K562 (cell line): ENCODE measurements around the gene COX6B2. TPM values are rescaled to one million over a fixed set of nuclear protein-coding genes. Genes with fewer than 3 reads are reported as not detected.

ENCODE experiments used
- polyA plus RNA-seq, 8 experiments: library from polyadenylated mRNA; depleted of rRNA in 4 of 8; stranded (reverse) in 5 of 8; unstranded in 3 of 8; fragments of >200 nt; fragmentation: Nextera tagmentation in 2 of 8; fragmentation: Illumina TruSeq in 1 of 8; extraction: Ambion mirVana in 2 of 8; extraction: Trizol in 1 of 8; gene quantifications; 2 replicates each; pipeline versions ENCODE4 v1.2.1 to v1.2.3, GENCODE V29; 2011 to 2014; ENCODE audit warnings: inconsistent platforms in 1 of 8, missing spikeins in 1 of 8
- total RNA-seq, 7 experiments: library from RNA; depleted of rRNA in 6 of 7; stranded (reverse); fragments of >200 nt in 6 of 7; fragmentation: Illumina TruSeq in 2 of 7; extraction: Trizol in 2 of 7; gene quantifications; 2 replicates each; pipeline versions ENCODE4 v1.2.1 to v1.2.3, GENCODE V29; 2011 to 2021; ENCODE audit warnings: low replicate concordance in 1 of 7

The COX6B2 gene
- total and polyA plus RNA-seq, 9 of the 15 experiments (the other 6 are each of a cell fraction or from before 2014, with no cell fraction given), result 0.40 to 2.5 (median 0.83) TPM

Other genes starting within 250 kb of the COX6B2 start
Only the 7 nearest of the 29 such genes appear.
- 0.91 and 1.0 TPM in 2 replicates for gene TMEM150B, start 29.4 kb downstream of the COX6B2 start, total RNA-seq (2014; rRNA removed)
- 0.47 TPM in 1 of 2 replicates, not detected in the other for gene TMEM150B, start 29.4 kb downstream of the COX6B2 start, total RNA-seq (2014; rRNA removed; fragmentation: Illumina TruSeq; extraction: Trizol)
- 0.57 and 1.3 TPM in 2 replicates for gene TMEM150B, start 29.4 kb downstream of the COX6B2 start, total RNA-seq (2015; rRNA removed; fragmentation: Illumina TruSeq; extraction: Trizol)
- 1.2 and 1.4 TPM in 2 replicates for gene TMEM150B, start 29.4 kb downstream of the COX6B2 start, total RNA-seq (2021)
- 0.55 and 0.67 TPM in 2 replicates for gene TMEM150B, start 29.4 kb downstream of the COX6B2 start, polyA plus RNA-seq (2011; rRNA removed)
- gene TMEM150B, start 29.4 kb downstream of the COX6B2 start, polyA plus RNA-seq (2014; fragmentation: Illumina TruSeq; extraction: Trizol), result 0.56 and 0.82 TPM in 2 replicates
- gene TMEM150B, start 29.4 kb downstream of the COX6B2 start, polyA plus RNA-seq (2014; fragmentation: Nextera tagmentation; extraction: Ambion mirVana), result not detected
- 0.47 and 0.74 TPM in 2 replicates for gene TMEM150B, start 29.4 kb downstream of the COX6B2 start, polyA plus RNA-seq (2014; rRNA removed)
- 35.6 and 38.2 TPM in 2 replicates for gene KMT5C, start 14.8 kb downstream of the COX6B2 start, total RNA-seq (2014; rRNA removed)
- gene KMT5C, start 14.8 kb downstream of the COX6B2 start, total RNA-seq (2014; rRNA removed; fragmentation: Illumina TruSeq; extraction: Trizol), result 3.7 and 8.2 TPM in 2 replicates
- 11.0 and 12.5 TPM in 2 replicates for gene KMT5C, start 14.8 kb downstream of the COX6B2 start, total RNA-seq (2015; rRNA removed; fragmentation: Illumina TruSeq; extraction: Trizol)
- 50.7 and 53.5 TPM in 2 replicates for gene KMT5C, start 14.8 kb downstream of the COX6B2 start, total RNA-seq (2021)
- 22.8 and 36.8 TPM in 2 replicates for gene KMT5C, start 14.8 kb downstream of the COX6B2 start, polyA plus RNA-seq (2011; rRNA removed)
- 16.6 and 22.7 TPM in 2 replicates for gene KMT5C, start 14.8 kb downstream of the COX6B2 start, polyA plus RNA-seq (2014; fragmentation: Illumina TruSeq; extraction: Trizol)
- under 1 TPM; 0.15 to 0.17 TPM for gene KMT5C, start 14.8 kb downstream of the COX6B2 start, polyA plus RNA-seq (2014; fragmentation: Nextera tagmentation; extraction: Ambion mirVana)
- gene KMT5C, start 14.8 kb downstream of the COX6B2 start, polyA plus RNA-seq (2014; rRNA removed), result 42.7 and 50.2 TPM in 2 replicates
- not detected in 2 replicates for gene GARIN5B, start 8.5 kb upstream of the COX6B2 start, total RNA-seq (2014; rRNA removed)
- gene GARIN5B, start 8.5 kb upstream of the COX6B2 start, total RNA-seq (2014; rRNA removed; fragmentation: Illumina TruSeq; extraction: Trizol), result not detected in 2 replicates
- not detected in 2 replicates for gene GARIN5B, start 8.5 kb upstream of the COX6B2 start, total RNA-seq (2015; rRNA removed; fragmentation: Illumina TruSeq; extraction: Trizol)
- gene GARIN5B, start 8.5 kb upstream of the COX6B2 start, total RNA-seq (2021), result not detected in 2 replicates
- not detected in 2 replicates for gene GARIN5B, start 8.5 kb upstream of the COX6B2 start, polyA plus RNA-seq (2011; rRNA removed)
- gene GARIN5B, start 8.5 kb upstream of the COX6B2 start, polyA plus RNA-seq (2014; fragmentation: Illumina TruSeq; extraction: Trizol), result not detected in 2 replicates
- not detected for gene GARIN5B, start 8.5 kb upstream of the COX6B2 start, polyA plus RNA-seq (2014; fragmentation: Nextera tagmentation; extraction: Ambion mirVana)
- not detected in 2 replicates for gene GARIN5B, start 8.5 kb upstream of the COX6B2 start, polyA plus RNA-seq (2014; rRNA removed)
- not detected in 2 replicates for gene IL11, start 15.7 kb upstream of the COX6B2 start, total RNA-seq (2014; rRNA removed)
- gene IL11, start 15.7 kb upstream of the COX6B2 start, total RNA-seq (2014; rRNA removed; fragmentation: Illumina TruSeq; extraction: Trizol), result not detected in 2 replicates
- gene IL11, start 15.7 kb upstream of the COX6B2 start, total RNA-seq (2015; rRNA removed; fragmentation: Illumina TruSeq; extraction: Trizol), result not detected in 2 replicates
- not detected in 2 replicates for gene IL11, start 15.7 kb upstream of the COX6B2 start, total RNA-seq (2021)
- gene IL11, start 15.7 kb upstream of the COX6B2 start, polyA plus RNA-seq (2011; rRNA removed), result 0.19 and 0.42 TPM in 2 replicates
- 0.06 TPM in 1 of 2 replicates, not detected in the other for gene IL11, start 15.7 kb upstream of the COX6B2 start, polyA plus RNA-seq (2014; fragmentation: Illumina TruSeq; extraction: Trizol)
- gene IL11, start 15.7 kb upstream of the COX6B2 start, polyA plus RNA-seq (2014; fragmentation: Nextera tagmentation; extraction: Ambion mirVana), result not detected
- 0.04 TPM in 1 of 2 replicates, not detected in the other for gene IL11, start 15.7 kb upstream of the COX6B2 start, polyA plus RNA-seq (2014; rRNA removed)
- gene TMEM190, start 22.1 kb upstream of the COX6B2 start, total RNA-seq (2014; rRNA removed), result not detected in 2 replicates
- gene TMEM190, start 22.1 kb upstream of the COX6B2 start, total RNA-seq (2014; rRNA removed; fragmentation: Illumina TruSeq; extraction: Trizol), result not detected in 2 replicates
- not detected in 2 replicates for gene TMEM190, start 22.1 kb upstream of the COX6B2 start, total RNA-seq (2015; rRNA removed; fragmentation: Illumina TruSeq; extraction: Trizol)
- not detected in 2 replicates for gene TMEM190, start 22.1 kb upstream of the COX6B2 start, total RNA-seq (2021)
- not detected in 2 replicates for gene TMEM190, start 22.1 kb upstream of the COX6B2 start, polyA plus RNA-seq (2011; rRNA removed)
- not detected in 2 replicates for gene TMEM190, start 22.1 kb upstream of the COX6B2 start, polyA plus RNA-seq (2014; fragmentation: Illumina TruSeq; extraction: Trizol)
- gene TMEM190, start 22.1 kb upstream of the COX6B2 start, polyA plus RNA-seq (2014; fragmentation: Nextera tagmentation; extraction: Ambion mirVana), result not detected
- not detected in 2 replicates for gene TMEM190, start 22.1 kb upstream of the COX6B2 start, polyA plus RNA-seq (2014; rRNA removed)
- 3.6 and 3.7 TPM in 2 replicates for gene TMEM238, start 29.6 kb upstream of the COX6B2 start, total RNA-seq (2014; rRNA removed)
- 0.18 TPM in 1 of 2 replicates, not detected in the other for gene TMEM238, start 29.6 kb upstream of the COX6B2 start, total RNA-seq (2014; rRNA removed; fragmentation: Illumina TruSeq; extraction: Trizol)
- 0.18 and 0.38 TPM in 2 replicates for gene TMEM238, start 29.6 kb upstream of the COX6B2 start, total RNA-seq (2015; rRNA removed; fragmentation: Illumina TruSeq; extraction: Trizol)
- 4.3 and 5.1 TPM in 2 replicates for gene TMEM238, start 29.6 kb upstream of the COX6B2 start, total RNA-seq (2021)
- gene TMEM238, start 29.6 kb upstream of the COX6B2 start, polyA plus RNA-seq (2011; rRNA removed), result 0.18 TPM in 1 of 2 replicates, not detected in the other
- not detected in 2 replicates for gene TMEM238, start 29.6 kb upstream of the COX6B2 start, polyA plus RNA-seq (2014; fragmentation: Illumina TruSeq; extraction: Trizol)
- gene TMEM238, start 29.6 kb upstream of the COX6B2 start, polyA plus RNA-seq (2014; fragmentation: Nextera tagmentation; extraction: Ambion mirVana), result not detected
- 1.3 and 2.1 TPM in 2 replicates for gene TMEM238, start 29.6 kb upstream of the COX6B2 start, polyA plus RNA-seq (2014; rRNA removed)
- gene RPL28, start 31.2 kb upstream of the COX6B2 start, total RNA-seq (2014; rRNA removed), result 888 and 1,279 TPM in 2 replicates
- 387 and 446 TPM in 2 replicates for gene RPL28, start 31.2 kb upstream of the COX6B2 start, total RNA-seq (2014; rRNA removed; fragmentation: Illumina TruSeq; extraction: Trizol)
- gene RPL28, start 31.2 kb upstream of the COX6B2 start, total RNA-seq (2015; rRNA removed; fragmentation: Illumina TruSeq; extraction: Trizol), result 1,141 and 1,299 TPM in 2 replicates
- gene RPL28, start 31.2 kb upstream of the COX6B2 start, total RNA-seq (2021), result 2,979 and 3,106 TPM in 2 replicates
- gene RPL28, start 31.2 kb upstream of the COX6B2 start, polyA plus RNA-seq (2011; rRNA removed), result 124 and 523 TPM in 2 replicates
- 1,998 and 2,071 TPM in 2 replicates for gene RPL28, start 31.2 kb upstream of the COX6B2 start, polyA plus RNA-seq (2014; fragmentation: Illumina TruSeq; extraction: Trizol)
- gene RPL28, start 31.2 kb upstream of the COX6B2 start, polyA plus RNA-seq (2014; fragmentation: Nextera tagmentation; extraction: Ambion mirVana), result 100 to 1,000 TPM; 257 to 287 TPM
- gene RPL28, start 31.2 kb upstream of the COX6B2 start, polyA plus RNA-seq (2014; rRNA removed), result 622 and 687 TPM in 2 replicates